Measurements from ENCODE around the gene PHOSPHO2.
A peak's percentile ranks its signal among the peaks of the same experiment; 100 is the strongest.

DNA sequence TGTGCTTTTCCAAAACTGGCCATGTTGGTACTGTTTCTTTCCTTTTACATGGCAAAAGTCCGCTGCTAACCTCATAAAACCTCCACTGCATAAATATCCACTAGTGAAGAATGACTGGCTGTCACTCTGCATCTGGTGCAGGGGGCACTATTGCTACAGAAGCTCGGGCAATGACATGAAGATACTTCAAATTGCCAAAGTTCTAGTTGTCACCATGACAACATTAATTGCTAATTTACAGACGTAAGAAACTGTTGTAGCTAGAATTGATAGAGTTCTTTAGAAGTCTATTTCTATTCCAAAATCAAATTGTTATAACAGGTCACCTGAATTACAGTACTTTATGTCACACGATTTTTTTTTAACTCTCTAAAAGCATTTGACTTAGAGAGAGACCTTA is 909 bp upstream of the PHOSPHO2 start:
- TF ChIP-seq, protein P1, sequence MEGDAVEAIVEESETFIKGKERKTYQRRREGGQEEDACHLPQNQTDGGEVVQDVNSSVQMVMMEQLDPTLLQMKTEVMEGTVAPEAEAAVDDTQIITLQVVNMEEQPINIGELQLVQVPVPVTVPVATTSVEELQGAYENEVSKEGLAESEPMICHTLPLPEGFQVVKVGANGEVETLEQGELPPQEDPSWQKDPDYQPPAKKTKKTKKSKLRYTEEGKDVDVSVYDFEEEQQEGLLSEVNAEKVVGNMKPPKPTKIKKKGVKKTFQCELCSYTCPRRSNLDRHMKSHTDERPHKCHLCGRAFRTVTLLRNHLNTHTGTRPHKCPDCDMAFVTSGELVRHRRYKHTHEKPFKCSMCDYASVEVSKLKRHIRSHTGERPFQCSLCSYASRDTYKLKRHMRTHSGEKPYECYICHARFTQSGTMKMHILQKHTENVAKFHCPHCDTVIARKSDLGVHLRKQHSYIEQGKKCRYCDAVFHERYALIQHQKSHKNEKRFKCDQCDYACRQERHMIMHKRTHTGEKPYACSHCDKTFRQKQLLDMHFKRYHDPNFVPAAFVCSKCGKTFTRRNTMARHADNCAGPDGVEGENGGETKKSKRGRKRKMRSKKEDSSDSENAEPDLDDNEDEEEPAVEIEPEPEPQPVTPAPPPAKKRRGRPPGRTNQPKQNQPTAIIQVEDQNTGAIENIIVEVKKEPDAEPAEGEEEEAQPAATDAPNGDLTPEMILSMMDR (IDR thresholded peaks at IDR 0.05; ENCODE audit: low read length): peak; percentile 33
- TF ChIP-seq EZH2phosphoT487 (IDR thresholded peaks at IDR 0.05; ENCODE audit: low read length) (no peak), EZH2 (optimal IDR thresholded peaks at IDR 0.05; ENCODE audit: low read depth, low read length) (no peak)
